Retina (tissue), 1 donor: Measurements from ENCODE around the gene C6orf89.

ENCODE experiments used
- DNase-seq: peaks from one replicate; pipeline ENCODE4 v3.0.0-alpha.2; 2016

Gene C6orf89

DNA sequence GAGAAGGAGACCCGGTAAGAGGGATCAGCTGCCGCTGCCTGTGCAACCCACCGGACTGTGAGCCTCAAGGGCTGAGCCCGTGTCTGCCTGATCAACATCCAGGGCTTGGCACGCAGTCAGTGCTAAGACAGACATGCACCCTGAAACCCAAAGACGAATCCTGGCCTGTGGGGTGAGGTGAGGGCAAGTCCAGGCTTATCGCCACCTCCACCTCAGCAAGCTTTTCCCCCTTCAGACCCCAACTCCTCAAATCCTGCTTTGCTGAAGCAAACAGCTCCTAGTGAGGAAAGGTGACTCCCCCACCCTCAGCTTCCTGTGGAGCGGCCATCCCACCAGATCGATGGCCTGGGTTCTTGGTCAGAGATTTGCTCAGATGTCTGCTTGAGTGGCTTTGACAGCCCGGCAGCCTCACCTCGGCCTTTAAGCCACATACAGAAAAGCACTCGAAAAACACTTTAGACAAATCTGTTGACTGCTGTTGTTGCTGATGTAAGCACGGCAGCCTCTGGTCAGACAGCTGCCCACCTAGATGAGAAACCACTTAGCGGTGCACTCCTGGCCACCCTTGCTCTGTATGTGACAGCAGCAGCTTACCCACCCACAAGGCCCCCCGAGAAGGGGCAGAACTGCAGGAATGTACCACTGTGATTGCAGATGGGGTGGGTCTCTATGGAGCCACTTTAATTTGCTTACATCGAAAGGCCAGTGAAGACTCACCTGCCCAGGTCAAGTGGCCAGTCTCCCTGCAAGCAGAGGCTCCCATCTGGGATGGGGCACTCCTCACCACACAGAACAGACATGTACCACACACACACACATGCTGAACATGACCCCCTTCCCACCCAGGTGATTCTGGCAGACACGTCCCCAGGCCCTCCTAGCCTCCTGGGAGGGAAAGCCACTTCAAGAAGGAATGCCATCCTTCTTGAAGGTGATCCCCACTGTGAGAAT is 85.4 kb downstream of the C6orf89 start:
- peak; percentile 47 for DNase-seq

DNA sequence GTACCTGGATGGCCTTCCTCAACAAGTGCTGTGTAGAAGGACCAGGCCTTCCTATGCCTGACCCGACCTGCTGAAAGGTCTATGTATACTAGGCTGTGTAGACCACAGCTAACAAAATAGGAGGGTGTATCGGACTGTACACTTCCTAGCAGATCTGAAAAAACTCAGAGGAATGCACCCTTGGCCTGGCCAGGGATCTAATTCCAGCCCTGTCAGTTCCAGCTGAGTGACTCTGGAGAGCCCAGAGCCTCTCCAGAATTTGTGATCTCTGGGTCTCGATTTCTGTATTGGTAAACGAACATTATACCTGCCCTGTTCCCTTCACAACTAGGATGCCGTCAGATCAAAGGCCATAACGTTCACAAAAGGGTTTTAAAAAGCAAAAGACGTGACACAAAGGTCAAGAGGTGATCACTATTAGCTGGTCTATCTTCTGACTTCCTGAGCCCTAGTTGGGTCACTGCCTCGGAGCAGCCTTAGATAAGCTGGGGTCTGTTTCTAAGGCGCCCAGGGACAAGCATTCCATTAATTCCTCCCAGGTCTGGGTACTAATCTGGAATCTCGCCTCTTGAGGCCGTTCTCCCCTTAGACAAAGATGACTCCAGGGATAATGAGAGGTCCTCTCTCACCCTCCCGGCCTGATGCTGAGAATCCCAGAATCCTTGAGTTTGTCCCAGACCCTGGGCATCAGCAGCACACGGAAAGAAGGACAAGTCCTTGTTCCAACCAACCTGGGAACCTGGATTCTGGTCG is 86.3 kb downstream of the C6orf89 start:
- no peak for DNase-seq

GRCh38 chr6:36973190-36973589 is 87.4 kb downstream of the C6orf89 start:
- DNase-seq: no peak

DNA sequence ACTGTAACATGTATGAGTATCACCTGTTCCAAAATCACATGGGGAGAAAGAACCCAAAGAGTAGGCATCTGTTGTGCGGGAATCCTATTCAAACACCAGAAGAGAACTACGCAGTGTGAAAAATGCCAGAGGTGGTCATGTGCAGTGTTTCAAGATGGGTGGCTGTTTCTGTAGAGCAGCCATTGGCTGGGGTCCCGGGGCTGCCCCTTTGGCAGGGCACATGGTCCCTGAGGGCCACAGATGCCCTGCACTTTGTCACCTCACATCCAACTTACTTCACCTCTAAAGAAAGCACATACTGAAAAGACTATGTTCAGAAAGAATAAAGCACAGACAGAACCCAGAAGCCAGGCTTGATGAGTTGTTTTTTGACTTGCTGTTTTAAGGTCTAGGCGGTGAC is 87.9 kb downstream of the C6orf89 start:
- no peak for DNase-seq

GRCh38 chr6:36975231-36976006 is 89.7 kb downstream of the C6orf89 start:
- no peak for DNase-seq

GRCh38 chr6:36976007-36976264 is 90.2 kb downstream of the C6orf89 start:
- DNase-seq: no peak

GRCh38 chr6:36976509-36976908 is 90.8 kb downstream of the C6orf89 start:
- no peak for DNase-seq

DNA sequence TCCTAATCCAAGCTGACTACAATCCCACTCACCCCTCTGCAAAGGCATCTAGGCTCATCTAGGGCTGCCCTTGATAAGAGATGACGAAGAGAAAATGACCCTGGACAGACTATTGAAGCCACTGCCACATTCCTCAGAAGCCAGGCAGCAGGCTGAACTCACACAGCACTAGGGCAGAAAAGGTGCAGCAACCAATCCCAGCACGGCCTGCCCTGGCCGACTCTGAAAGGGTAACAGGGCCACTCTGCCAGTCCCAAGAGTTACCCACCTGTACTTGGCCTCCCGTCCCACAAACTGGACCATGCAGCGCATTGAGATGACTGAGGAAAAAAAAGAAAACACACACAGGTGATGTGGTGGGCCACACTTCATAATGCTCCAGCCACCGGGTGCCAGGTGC is 91.2 kb downstream of the C6orf89 start:
- DNase-seq: no peak

DNA sequence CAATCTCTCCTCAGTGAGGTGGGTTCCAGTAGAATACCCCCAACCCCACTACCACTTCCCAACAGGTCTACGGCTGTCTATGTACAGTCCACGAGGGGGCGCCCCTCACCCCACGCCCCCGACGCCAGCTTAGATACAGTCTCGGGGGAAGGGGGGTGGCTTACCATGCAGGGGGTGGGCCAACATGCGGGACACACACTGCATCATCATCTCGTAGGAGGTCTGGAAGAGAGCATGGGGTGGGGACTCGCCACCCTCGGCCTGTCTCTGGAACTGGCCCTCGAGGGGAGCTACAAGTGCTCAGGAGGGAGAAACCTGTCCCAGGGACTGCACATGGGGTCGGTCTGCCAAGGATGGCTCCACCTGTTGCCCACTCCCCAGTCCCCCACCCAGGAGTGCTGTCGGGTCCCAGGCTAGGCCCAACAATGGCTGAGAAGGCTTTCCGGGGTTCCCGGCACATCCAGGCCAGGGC is 91.8 kb downstream of the C6orf89 start:
- DNase-seq: no peak
